Measurements from ENCODE around the gene DOK1.
"Not testable (repeated sequence)": the region's sequence is repeated elsewhere in the genome, so short reads cannot be mapped to it uniquely, and the experiment has no call there.

DOK1 gene

GRCh38 chr2:74548285-74548899 lies 6.1 kb upstream of the DOK1 start:
- DNase-seq (ENCODE audit: low read depth in 2 of 3, low spot score in 2 of 3) = no peak

GRCh38 chr2:74548900-74549826 lies 5.4 kb upstream of the DOK1 start:
- no peak for DNase-seq (ENCODE audit: low read depth in 2 of 3, low spot score in 2 of 3)

DNA sequence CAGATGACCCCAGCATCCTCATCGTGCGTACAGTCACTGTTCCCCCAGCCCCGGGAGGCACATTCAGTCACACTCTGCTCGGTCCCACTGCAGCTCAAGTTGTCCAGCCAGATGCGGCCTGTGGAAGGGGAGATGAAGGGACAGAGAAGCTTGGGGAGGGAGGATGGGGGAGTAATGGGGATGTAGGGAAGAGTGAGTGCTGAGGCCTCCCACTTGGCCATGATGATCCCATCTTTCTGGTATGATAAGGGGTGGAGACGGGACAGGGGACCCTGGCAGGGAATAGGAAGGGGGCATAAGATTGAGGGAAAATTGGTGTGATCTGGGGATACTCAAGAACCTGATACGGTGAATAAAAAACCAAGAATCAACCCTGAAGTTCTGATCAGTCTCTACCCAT lies 4.3 kb upstream of the DOK1 start:
- DNase-seq (ENCODE audit: low read depth in 2 of 3, low spot score in 2 of 3) = no peak

DNA sequence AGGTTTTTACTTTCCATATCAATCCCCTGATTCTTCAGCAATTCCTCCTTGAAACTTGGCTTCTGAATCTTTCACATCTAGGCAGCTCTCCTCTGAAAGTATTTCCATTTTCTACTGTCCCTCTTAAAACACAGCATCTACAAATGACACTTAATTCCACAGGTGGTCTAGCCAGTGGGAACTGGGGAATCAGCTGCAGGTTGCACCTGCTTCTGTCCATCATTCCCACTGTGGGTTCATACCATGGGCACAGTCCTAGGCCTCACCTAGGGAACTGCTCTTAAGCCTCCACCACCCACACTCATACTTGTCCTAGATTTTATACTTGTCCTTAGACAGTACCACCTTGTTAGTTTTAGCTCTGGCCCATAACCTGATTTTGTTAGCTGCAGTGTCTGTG lies 3.0 kb upstream of the DOK1 start:
- DNase-seq (ENCODE audit: low read depth in 2 of 3, low spot score in 2 of 3) = no peak

DNA sequence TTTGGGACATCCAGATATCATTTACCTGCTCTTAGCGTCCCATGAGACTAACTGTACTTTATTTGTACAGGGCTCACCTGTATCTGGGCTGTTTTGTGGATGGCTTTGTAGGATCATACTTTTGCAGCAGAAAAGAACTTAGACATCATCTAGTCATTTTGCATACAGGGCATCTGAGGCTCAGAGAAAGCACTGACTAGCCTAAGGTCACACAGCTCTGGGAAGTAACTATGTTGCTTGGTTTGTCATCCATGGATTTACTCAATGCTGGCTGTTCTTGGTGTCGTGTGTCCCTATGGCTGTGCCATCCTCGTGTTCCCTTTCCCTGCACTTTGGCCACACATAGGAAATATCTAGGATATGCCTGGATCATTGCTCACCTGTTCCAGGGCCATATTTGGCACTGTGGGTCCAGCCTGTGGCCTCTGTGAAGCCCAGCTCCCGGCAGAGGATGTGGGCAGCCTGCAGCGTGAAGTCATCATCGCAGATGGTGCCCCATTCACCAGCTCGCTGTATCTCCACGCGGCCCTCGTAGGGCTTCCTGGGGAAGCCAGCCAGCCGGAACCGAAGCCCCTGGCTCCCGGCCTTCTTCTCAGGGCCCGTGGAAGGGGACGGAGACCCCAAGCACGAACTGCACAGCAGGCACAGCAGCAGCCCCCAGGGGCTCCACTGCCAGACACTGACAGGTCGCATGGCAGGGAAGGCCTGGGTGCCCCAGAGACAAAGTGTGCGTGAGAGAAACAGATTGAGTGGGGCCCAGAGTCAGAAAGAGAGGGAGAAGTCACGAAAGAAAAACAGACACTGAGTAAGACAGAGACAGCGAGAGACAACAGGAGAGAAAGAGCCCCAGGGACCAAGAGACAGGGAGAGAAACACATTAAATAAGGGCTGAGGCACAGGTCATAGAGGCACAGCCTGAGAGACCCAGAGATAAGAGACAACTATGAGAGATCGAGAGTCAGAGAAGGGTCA lies 2.3 kb upstream of the DOK1 start:
- no peak for DNase-seq (ENCODE audit: low read depth in 2 of 3, low spot score in 2 of 3)

- DNase-seq (ENCODE audit: low read depth in 2 of 3, low spot score in 2 of 3) = no peak
These were observed 1.4 kb upstream of the DOK1 start for GRCh38 chr2:74552914-74553811.

- DNase-seq (ENCODE audit: low read depth in 2 of 3, low spot score in 2 of 3) = no peak
These were observed 456 bp downstream of the DOK1 start for GRCh38 chr2:74554820-74555531.

- no peak for DNase-seq (ENCODE audit: low read depth in 2 of 3, low spot score in 2 of 3)
These were observed 1.1 kb downstream of the DOK1 start for GRCh38 chr2:74555610-74556103.

GRCh38 chr2:74556159-74556558 lies 1.6 kb downstream of the DOK1 start:
- no peak for DNase-seq (ENCODE audit: low read depth in 2 of 3, low spot score in 2 of 3)

DNA sequence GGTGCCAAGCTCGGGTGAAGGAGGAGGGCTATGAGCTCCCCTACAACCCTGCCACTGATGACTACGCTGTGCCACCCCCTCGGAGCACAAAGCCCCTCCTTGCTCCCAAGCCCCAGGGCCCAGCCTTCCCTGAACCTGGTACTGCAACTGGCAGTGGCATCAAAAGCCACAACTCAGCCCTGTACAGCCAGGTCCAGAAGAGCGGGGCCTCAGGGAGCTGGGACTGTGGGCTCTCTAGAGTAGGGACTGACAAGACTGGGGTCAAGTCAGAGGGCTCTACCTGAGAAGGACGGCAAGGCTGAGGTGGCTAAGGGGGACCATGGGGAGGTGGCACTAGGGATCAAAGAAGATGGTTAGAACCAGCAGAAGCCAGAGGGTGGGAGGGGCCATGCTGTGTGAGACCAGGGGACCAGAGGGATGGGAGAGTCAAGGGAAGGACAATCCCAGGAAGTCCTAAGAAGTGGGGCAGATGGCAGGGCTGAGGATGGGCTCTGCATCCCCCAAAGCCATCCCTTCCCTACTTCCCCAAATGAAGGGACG lies 2.4 kb downstream of the DOK1 start:
- no peak for DNase-seq (ENCODE audit: low read depth in 2 of 3, low spot score in 2 of 3)

- no peak for DNase-seq (ENCODE audit: low read depth in 2 of 3, low spot score in 2 of 3)
These were observed 4.0 kb downstream of the DOK1 start for GRCh38 chr2:74558284-74559230.

GRCh38 chr2:74559912-74560311 lies 5.4 kb downstream of the DOK1 start:
- DNase-seq (ENCODE audit: low read depth in 2 of 3, low spot score in 2 of 3) = no peak

- no peak for DNase-seq (ENCODE audit: low read depth in 2 of 3, low spot score in 2 of 3)
These were observed 6.1 kb downstream of the DOK1 start for GRCh38 chr2:74560591-74560990.

DNA sequence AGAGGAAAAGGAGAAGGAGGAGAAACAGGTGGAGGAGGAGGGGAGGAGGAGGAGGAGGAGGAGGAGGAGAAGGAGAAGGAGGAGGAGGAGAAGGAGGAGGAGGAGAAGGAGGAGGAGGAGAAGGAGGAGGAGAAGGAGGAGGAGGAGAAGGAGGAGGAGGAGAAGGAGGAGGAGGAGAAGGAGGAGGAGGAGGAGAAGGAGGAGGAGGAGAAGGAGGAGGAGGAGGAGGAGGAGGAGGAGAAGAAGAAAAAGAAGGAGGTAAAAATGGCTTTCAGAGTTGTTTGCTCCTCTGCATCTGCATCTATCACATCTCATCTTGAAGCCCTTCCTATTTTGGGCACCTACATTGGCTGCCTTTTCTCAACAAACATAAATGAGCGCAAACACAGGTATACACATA lies 6.5 kb downstream of the DOK1 start:
- not testable (repeated sequence) for DNase-seq (ENCODE audit: low read depth in 2 of 3, low spot score in 2 of 3)

- DNase-seq (ENCODE audit: low read depth in 2 of 3, low spot score in 2 of 3) = no peak
These were observed 7.7 kb downstream of the DOK1 start for GRCh38 chr2:74562126-74562775.

GRCh38 chr2:74564222-74564621 lies 9.7 kb downstream of the DOK1 start:
- DNase-seq (ENCODE audit: low read depth in 2 of 3, low spot score in 2 of 3) = no peak

DNA sequence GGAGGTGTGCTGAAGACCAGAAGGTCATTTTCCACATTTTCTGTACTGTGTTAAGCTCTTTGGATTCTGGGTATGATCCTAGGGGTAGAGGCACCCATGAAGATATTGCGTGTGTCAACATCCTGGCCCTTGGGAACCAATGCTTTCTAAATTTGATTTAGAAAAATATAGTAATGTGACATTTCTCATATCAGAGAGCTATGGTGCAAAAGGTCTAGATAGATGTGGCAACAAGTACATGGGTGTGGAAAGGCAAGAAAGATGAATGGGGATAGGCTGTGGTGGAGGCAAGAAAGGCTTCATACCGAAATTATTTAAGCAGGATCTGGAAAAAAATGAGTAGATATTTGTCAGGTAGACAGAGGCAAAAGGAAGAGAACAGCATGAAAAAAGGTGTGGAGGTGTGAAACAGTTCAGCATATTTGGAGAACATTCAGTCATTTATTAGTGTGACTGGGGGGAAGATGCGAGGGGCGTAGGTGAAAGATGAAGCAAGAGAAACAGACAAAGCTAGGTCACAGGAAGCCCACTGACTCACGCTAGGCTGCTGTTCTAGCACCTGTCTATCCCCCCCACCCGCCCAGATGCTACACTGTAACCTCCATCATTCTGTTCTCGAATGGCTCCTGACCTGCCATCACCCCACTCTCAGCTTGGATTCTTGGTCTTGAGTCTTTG lies 11.7 kb downstream of the DOK1 start:
- no peak for DNase-seq (ENCODE audit: low read depth in 2 of 3, low spot score in 2 of 3)
